Heart left ventricle (tissue), 13 donors: Measurements from ENCODE around the gene PRMT7.

Experiments
- CTCF ChIP-seq, 12 donors: fragments of 200-600 bp; sonication (generic) in 4 of 12; IDR thresholded peaks; one replicate each; pipeline versions ENCODE4 v1.5.0 to v1.8.0; 2018 to 2022; ENCODE audit warnings: antibody characterized with exemption in 12 of 12, mild to moderate bottlenecking in 5 of 12
- POLR2A ChIP-seq, 2 donors: fragments of 450-650 bp; IDR thresholded peaks; one replicate each; pipeline ENCODE4 v1.6.1; 2017; ENCODE audit warnings: antibody characterized with exemption in 2 of 2, mild to moderate bottlenecking in 2 of 2, moderate library complexity in 2 of 2
- donor health status: ischemic (EF 13 %, LVEDD 7.1; RV severe dilation, severe dysfunction).
- donor health status: DM: no; HTN: yes; CAD: no.
- donor health status: DM: no; HTN: no; CAD: no.
- donor health status: ischemic (EF 25% LVEDD 6.9; RV normal size, moderate dysfunction).
- donor health status: ischemic (EF 25% LVEDD 5.7; RV mildly dilated, moderate dysfunction).
- donor health status: ischemic (EF 35%, LVEDD 5.7; RV mildly dilated, moderate dysfunction).
- donor health status: nonischemic (EF 11% LVEDD 7.7; RV severe dilation, severe dysfunction).
- donor health status: DM: yes; HTN: yes; CAD: no.
- donor health status: PGD.
- donor health status: ischemic (EF 29% LVEDD 5.4; RV normal size, mild dysfunction).
- donor health status: nonischemic (EF 23%, LVEDD 6.1; RV moderate dilation, normal function).

- TF ChIP-seq CTCF (IDR thresholded peaks at IDR 0.05) = no peak
- TF ChIP-seq POLR2A (IDR thresholded peaks at IDR 0.05) = no peak
Measured at GRCh38 chr16:68403177-68403576, 92.4 kb downstream of the PRMT7 start.
